Measurements from ENCODE around the gene TMEM175.

- TF ChIP-seq EZH2 (IDR thresholded peaks at IDR 0.05; ENCODE audit: borderline replicate concordance, insufficient read depth, low read depth, low read length, poor library complexity, severe bottlenecking): no peak
- no peak for TF ChIP-seq CTCF (IDR thresholded peaks at IDR 0.05)
These were observed 48.7 kb upstream of the TMEM175 start for GRCh38 chr4:883377-884095.
